Embryonic facial prominence (tissue), 1 donor: ENCODE results near the gene CYP27A1.
"Not testable (repeated sequence)": the region's sequence is repeated elsewhere in the genome, so short reads cannot be mapped to it uniquely, and the experiment has no call there.

Experiments
- DNase-seq: peaks from one replicate; pipeline ENCODE4 v3.0.0-alpha.2; 2016; ENCODE audit errors: extremely low spot score

The CYP27A1 gene

DNA sequence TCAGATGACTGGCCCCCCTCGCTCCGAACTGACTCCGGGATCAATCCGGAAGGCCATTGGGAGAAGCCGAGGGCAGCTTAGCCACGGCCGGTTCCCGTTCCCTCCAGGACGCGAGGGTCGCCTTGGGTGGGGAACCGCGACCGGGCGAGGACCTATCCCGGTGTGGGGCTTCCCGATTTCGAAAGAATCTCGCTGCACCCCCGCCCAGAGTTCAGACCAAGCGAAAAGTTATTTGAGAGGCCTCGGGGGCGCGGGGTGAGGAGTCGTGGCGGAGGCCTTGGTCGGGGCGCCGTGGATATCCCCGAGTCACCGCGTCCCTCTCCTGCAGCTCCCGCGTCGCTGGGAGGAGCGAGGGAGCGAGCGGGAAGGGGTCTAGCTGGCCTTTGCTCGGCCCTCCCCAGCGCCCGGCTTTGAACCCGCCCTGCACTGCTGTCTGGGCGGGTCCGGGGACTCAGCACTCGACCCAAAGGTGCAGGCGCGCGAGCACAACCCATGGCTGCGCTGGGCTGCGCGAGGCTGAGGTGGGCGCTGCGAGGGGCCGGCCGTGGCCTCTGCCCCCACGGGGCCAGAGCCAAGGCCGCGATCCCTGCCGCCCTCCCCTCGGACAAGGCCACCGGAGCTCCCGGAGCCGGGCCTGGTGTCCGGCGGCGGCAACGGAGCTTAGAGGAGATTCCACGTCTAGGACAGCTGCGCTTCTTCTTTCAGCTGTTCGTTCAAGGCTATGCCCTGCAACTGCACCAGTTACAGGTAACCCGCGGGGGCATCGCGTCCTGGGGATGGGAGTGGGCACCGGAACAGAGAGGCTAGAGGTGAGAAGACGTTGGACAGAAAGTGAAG lies at the start of gene CYP27A1:
TSS of gene CYP27A1 (plus strand) at position 457 of the 837 bp plus-strand sequence. CDS start at position 493, 36 bp downstream.
- no peak for DNase-seq

GRCh38 chr2:218732761-218733158 lies 49.2 kb upstream of the CYP27A1 start:
- DNase-seq: no peak

GRCh38 chr2:218733171-218734021 lies 48.6 kb upstream of the CYP27A1 start:
- DNase-seq: no peak

DNA sequence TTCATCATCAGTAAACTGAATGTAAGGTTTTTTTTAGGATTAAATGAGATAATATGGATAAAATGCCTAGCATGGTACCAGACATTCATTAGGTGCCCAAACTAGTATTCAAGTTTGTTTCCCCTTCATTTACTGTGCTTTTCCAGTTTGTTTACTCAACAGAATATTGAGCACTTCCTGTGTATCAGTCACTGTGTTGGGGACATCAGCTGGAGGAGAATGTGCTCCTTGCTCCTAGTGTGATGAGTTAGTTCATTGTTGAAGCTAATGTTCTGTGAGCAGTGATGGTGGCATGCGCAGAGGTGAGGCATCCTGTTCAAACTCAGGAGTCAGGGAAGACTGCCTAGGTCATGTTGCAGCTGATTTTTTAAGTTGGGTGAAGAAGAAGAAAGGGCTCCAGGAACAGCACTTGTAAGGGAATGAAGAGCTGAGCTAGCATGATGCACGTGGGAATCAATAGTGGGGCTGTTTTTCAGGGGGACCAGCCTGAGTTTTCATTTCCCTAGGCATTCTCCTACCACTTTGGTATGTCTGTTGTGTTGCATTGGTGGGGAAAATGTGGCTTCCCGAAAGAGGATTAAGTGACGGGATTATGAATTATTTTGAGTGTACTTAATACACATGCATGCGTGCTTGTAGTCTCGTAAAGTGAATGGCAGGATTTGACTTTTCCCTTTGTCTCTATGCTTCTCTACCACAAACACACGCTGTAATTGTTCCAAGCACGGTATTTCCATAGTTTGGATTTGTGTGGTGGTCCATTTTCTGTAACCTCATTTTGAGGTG lies 47.6 kb upstream of the CYP27A1 start:
- no peak for DNase-seq

DNA sequence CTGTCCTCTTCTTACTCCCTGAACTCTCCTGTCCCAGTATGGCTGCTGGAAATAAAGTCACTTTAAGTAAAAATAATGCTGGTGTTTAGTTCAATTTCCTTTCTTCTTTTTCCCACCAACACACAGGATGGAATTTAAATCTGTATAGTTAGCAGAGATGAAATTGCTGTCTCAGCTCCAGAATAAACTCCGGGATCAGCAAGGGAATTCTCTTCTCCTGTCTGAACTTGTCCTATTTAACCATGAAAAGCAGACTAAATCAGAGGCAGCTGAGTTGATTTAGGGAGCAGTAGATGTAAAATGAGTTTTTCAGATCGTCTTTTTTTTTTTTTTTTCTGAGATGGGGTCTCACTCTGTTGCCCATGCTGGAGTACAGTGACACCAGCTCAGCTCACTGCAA lies 45.4 kb upstream of the CYP27A1 start:
- DNase-seq: no peak

DNA sequence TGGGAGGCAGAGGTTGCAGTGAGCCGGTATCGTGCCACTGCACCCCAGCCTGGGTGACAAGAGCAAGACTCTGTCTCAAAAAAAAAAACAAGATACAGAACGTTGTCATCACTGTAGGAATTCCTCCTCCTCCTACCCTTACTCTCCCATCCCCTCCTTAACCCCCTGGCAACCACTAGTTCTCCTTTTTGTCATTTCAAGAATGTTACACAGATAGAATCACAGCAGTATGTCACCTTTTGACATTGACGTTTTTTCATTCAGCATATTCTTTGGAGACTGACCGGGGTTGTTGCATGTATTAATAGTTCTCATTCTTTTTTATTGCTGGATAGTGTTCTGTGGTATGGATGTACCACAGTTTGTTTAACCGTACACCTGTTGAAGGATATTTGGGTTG lies 38.9 kb upstream of the CYP27A1 start:
- no peak for DNase-seq

- no peak for DNase-seq
Observed at GRCh38 chr2:218744615-218745014, 37.3 kb upstream of the CYP27A1 start.

DNA sequence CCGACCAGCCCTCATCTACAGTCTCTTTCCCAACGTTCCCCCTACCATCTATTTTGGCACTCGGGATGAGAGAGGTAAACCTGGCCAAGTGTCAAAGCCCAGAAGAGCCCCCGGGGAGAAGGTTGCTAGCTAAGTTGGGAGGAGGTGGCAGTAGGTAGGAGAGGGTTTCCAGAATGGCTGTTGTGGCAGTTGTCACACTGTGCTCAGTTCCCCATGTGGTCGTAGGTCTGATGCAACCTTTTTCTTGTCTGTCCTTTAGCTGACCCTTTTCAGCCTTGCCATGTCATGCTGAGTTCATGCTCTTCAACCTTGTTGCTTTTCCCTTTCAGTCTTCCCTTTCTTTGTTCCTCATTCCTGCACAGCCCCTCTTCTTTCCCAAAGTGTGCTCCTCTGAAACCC lies 36.8 kb upstream of the CYP27A1 start:
- DNase-seq: no peak

GRCh38 chr2:218745559-218746469 lies 36.1 kb upstream of the CYP27A1 start:
- no peak for DNase-seq

- no peak for DNase-seq
Observed at GRCh38 chr2:218746470-218746795, 35.5 kb upstream of the CYP27A1 start.

GRCh38 chr2:218746960-218747359 lies 35.0 kb upstream of the CYP27A1 start:
- DNase-seq: no peak

DNA sequence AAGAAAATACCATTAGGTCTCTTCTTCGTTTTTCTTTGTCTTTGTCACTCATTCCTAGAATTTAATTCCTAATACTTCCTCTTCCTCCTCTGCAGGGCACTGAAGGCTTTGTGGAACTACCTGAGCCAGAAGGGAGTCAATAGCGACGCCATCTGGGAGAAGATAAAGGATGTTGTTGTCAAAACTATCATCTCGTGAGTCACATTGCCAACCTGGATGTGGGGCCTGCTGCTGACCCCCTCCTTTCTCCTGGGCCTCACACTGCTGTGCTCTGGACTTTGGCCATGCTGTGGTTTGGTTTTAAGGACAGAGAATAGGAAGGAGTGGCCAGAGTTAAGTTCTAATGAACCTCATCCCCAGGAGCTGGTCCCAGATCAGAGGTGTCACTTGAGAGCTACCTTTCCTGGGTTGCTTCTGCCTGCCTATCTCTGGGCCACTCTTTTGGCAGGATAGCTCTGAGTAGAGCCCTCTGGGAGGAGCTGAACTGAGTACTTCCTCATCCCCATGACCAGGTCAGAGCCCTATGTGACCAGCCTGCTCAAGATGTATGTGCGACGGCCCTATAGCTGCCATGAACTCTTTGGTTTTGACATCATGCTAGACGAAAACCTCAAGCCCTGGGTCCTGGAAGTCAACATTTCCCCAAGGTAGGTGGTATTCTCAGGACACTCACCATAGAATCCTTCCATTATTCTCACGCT lies 33.1 kb upstream of the CYP27A1 start:
- DNase-seq: no peak

- no peak for DNase-seq
Observed at GRCh38 chr2:218754201-218754600, 27.7 kb upstream of the CYP27A1 start.

GRCh38 chr2:218754781-218755180 lies 27.2 kb upstream of the CYP27A1 start:
- DNase-seq: no peak

- no peak for DNase-seq
Observed at GRCh38 chr2:218755198-218755566, 26.8 kb upstream of the CYP27A1 start.

GRCh38 chr2:218755567-218756404 lies 26.2 kb upstream of the CYP27A1 start:
- DNase-seq: no peak

DNA sequence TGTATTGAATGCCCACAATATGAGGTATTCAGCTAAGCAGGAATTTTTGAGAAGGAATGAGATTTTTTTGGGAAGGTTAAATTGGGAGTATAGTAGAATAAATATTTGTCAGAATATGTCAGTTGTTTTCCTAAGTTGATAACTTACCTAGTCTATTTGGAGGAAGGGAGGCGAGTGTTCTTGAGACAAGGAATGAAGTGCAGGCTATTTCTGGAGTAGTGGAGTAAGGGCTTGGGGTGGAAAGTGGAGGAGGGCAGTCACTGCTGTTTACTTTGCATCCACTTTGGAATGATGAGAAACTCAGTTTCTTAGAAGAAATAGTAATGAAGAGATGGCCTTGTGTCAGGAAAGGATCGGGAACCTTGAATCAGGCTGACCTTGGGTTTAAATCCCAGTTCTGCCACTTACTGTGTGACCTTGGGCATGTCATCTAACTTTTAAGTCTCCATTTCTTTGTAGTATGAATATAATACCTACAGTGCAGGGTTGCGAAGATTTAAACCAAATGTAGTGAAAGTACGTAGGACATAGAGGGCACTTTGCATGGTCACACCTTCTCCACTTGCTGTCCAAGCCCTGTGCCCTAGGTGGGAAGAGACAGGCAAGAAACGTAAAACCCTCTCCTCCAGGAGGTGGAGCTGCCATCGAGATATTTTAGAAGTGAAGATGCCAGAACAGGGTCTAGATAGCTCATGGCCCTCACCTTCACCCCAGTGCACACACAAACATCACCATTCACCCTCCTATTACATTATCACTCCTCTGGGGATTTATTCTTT lies 25.2 kb upstream of the CYP27A1 start:
- no peak for DNase-seq

GRCh38 chr2:218761795-218762194 lies 20.2 kb upstream of the CYP27A1 start:
- DNase-seq: no peak

DNA sequence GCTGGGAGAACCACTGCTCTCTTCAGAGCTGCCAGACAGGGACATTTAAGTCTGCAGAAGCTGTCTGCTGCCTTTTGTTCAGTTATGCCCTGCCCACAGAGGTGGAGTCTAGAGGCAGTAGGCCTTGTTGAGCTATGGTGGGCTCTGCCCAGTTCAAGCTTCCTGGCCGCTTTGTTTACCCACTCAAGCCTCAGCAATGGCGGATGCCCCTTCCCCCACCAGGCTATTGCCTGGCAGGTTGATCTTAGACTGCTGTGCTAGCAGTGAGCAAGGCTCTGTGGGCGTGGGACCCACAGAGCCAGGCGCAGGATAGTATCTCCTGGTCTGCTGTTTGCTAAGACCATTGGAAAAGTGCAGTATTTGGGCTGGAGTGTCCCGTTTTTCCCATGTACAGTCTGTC lies 9.2 kb upstream of the CYP27A1 start:
- DNase-seq: not testable (repeated sequence)
